ENCODE results near the gene TCF7L2. TPM values are rescaled to one million over a fixed set of nuclear protein-coding genes. Genes with fewer than 3 reads are reported as not detected.

TCF7L2 gene
- total RNA-seq, 1 donor from 2014 or later = 45.0 TPM

DNA sequence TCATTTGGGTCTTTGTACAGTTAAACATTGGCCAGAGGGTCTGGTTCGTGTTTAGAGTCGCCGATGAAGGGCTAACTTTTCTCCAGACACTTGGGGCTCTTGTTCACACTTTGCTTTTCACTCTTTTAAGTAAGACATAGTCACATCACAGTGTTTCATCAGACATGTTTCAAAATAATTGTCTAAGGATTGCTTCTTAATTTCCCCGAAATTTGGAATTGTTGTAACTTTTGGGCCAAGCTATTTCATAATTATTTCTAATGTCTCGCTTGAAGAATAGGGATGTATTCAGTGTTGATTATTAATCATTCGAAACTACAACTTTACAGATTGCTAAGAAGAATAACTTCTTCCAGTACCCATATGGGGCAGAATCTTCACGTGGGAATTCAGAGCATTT, 92.8 kb downstream of the TCF7L2 start:
- DNase-seq (ENCODE audit: low spot score) = no peak

DNA sequence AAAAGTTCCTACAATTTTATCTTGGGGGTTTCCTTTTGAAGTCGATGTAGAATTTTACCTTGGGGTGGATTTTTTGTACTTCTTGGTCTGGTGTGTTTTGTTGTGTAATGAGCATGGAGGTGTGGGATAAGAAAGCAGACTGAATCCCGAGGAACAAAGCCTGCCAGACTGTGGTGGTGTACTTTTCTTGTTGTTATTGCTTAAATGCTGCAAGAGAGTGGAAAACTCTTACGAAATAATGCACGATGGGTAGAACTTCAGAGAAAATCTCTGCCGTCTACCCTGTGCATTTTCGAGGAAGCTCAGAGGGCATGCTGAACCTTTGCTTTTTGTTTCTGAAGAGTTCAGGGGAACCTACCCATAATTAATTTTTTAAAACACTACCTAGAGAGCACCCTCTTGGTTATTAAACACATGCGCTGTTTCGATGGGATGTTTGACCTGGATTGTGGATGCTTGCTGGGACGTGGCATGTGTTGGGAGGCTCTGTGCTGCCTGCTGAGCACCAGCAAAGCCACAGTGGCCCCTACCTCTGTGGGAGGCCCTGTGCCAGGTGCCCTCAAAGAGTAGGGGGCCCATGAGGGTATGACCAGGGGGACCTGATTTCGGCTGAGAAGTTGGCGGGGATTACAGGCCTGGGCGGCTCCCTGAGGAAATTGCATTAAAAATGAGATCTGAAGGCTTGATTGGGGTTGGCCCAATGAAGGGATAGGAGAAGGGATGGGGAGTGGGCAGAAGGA, 94.1 kb downstream of the TCF7L2 start:
- DNase-seq (ENCODE audit: low spot score) = no peak

DNA sequence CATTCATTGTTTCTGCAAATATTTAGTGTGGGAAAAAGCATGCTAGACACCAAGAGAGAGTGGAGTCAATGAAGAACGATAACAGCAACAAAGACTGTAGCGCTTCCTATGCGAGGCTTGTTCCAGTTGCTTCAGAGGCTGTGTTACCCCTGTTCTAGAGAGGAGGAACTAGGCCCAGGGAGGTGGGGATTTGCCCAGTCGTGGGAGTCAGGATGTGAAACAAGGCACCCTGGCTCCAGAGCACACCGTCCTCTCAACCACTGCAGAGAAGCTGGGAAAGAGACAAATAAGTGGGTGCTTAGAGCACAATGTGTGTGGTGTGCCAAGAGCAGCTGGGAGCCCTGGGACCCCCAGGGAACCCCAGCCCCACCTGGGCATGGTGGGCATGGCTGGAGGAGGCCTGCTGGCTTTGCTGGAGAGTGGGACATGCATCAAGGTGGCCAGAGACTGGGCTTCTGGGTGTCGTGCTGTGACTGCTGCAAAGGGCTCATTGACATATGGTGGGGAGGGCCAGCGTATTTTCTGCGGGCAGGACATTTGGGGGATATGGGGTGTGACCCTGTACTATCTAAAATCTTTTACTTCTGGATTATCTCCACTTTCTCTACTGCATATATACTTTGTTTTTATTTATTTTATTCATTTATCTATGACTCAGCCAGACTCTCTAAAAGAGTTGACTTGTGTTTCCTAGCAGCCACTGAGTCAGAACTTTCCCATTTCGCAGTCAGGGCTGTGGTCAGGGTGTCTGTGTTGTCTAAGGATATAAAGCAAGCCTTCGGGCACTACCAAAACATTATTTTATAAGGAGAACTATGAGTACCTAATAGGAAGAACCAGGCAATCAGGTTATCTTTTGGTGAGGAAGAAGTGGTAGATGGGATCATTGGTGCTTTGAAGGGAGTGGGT, 95.4 kb downstream of the TCF7L2 start:
- DNase-seq (ENCODE audit: low spot score) = no peak

DNA sequence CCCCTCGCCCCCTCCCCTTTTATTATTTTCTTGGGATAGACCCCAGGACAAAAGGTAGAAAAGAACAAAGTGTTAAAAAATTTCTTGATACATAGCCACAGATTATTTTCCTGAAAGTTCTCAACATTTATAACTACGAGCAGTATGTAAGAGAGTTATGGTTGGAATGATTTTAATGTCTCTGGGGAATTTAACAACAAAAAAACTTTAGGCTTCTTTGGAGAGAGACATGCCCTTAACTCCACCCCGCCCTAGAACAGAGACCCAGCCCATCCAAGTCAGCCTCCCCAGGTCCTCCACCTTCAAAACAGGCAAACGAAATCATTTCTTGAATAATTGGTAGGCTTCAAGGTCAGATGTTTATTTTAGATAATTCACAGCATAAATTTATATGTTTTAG, 97.1 kb downstream of the TCF7L2 start:
- no peak for DNase-seq (ENCODE audit: low spot score)

DNA sequence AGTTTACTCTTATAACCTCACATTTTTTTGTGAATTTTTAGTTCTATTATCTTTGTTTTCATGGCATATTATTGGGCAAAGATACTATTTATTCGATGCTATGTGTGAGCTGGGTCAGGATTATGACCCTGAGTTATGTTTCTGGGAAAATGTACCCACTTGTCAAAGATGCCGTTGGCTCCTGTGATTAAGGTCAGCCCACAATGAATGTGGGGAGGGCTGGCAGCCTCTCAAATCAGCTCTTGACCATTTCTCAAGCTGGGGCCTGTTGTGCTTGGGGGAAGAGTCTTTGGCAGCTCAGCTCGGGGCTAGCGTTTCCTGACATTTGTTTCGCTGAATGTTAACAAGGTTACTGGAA, 97.5 kb downstream of the TCF7L2 start:
- DNase-seq (ENCODE audit: low spot score) = no peak

DNA sequence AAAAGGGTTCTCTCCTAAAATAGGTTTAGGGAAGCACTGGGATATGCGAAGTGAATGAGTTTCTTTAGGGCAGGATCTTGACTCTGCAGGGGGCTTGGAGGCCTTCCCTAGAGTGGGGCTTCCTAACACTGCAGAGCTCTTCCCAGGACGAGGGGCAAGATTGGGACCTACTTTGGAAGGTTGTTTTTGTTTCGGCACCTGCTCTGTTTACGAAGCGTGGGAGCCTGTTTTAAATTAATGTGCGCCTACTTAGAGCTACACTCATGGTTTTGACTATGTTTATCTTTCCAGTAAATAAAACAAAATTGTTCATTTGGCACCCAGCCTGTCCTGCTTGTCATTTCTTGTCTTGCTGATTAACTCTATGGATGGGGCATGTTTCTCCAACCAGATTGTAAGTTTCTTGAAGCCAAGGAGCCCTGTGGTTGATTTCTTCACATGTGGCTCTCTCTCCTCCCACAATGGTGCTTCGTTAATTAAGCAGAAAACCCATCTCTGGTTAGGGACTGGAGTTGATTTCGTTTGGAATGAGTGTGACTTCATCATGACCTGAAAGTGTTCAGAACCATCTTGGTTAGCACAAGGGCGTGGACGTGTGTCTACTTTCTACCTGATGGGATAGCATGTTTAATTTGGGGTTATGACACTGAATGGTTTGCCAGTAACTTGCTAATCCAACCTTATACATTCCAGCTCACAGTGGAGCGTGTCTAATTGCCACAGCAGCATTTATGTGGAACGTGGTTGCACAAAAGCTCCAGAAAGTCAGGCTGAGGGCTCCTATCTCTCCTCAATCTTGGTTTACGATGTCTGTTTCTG, 98.1 kb downstream of the TCF7L2 start:
- no peak for DNase-seq (ENCODE audit: low spot score)

DNA sequence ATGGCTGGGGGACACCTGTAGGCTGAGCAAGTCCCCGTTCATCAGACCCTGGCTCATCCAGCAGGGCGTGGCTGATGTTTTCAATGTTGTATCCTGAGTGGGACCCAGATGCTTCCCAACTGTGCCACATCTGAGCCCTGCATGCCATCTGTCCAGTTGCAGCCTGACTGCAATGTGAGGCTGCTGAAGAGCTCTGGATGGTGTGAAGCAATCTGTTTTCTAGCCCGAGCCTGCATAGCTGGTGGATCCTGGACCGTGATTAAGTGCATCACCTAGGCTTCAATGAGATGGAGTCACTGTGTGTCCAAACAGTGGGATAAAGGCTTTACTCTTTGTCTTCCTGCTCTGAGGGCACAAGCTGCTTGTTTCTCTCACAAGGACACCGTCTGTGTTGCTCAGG, 99.8 kb downstream of the TCF7L2 start:
- DNase-seq (ENCODE audit: low spot score) = no peak

DNA sequence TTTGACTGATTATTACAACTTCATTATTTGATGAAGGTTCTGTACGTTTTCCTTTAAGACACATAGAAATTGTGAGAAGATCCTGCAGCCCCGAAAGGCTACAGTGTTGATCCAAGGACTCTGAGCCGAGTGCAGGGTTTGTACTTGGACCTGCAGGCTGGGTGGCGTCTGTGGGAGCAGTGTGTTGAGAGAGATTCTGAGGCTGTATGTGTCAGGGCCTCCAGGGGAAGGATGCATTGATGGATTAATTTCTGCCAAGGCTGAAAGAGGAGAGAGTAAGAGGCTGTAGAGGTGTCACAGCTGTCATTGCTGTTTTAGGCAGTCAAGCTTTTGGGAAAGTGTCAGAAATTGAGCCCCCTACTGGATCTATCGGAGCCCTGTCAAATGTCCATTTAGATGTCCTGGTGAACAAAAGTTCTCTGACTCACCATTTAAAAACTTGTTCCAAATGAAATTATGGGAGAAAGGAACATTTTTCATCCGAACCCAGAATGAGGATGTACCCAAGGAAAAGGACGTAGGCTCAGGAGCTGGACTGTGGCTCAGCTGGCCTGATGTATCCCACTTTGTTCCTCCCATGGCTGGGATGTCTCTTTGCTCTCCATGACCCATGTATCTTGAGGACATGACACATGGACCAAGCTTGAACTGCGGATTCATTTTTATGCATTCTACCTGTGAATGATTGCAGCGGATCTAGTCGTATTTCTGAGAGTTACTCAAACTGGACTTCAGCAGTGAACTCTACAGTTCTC, 102.2 kb downstream of the TCF7L2 start:
- no peak for DNase-seq (ENCODE audit: low spot score)

DNA sequence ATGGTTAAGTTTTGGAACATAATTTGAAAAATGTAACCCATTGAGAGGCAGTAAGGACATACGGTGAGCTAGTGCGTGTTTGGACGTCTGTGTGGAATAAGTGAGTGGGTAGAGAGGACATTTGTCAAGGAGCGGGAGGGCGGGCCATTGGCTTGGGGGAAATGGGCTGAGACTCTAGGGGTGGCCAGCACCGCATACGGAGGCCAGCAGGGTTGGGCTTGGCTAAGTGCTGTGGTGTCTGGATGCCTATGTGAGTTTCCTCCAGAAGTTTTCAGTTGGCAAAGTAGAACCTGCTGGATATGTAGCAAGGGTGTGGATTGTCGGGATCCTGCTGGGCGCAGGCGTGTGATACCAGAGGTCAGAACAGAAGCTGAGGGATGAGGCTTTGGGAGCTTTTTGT, 103.0 kb downstream of the TCF7L2 start:
- no peak for DNase-seq (ENCODE audit: low spot score)

DNA sequence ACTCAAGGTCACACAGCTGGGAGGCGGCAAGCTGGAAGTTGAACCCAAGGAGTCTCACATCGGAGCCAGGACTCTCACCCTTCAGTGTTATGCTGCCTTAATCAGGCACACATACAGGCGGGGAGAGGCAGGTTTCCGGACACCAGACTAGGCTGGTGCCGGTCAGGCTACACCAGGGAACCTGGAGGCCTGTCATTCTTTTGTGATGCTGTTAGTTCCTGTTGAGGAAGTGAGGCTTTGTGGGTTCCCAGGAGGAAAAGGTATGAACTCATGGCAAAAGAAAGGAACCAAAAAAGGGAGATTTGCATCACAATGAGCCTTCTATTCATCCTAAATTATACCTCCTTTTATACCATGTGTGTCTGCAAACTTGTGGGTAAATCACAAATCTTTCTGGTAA, 103.8 kb downstream of the TCF7L2 start:
- no peak for DNase-seq (ENCODE audit: low spot score)

DNA sequence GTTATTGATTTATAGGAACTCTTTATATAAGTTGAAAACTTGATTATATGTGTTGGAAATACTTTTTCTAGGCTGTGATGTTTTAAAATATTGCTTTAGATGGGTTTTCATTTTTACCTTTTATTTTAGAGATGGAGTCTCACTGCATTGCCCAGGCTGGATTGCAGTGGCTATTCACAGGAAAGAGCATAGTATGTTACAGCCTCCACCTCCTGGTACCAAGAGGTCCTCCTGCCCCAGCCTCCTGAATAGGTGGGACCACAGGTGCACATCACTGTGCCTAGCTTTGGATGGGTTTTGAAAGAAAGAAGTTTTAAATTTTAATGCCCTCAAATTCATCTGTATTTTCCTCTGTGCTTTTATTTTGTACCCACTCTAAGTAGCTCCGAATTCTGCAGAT, 105.4 kb downstream of the TCF7L2 start:
- DNase-seq (ENCODE audit: low spot score) = no peak

GRCh38 chr10:113056030-113056429, 106.0 kb downstream of the TCF7L2 start:
- DNase-seq (ENCODE audit: low spot score) = peak; percentile 96

GRCh38 chr10:113056441-113057021, 106.5 kb downstream of the TCF7L2 start:
- peak; percentile 96 for DNase-seq (ENCODE audit: low spot score)

GRCh38 chr10:113057948-113058522, 108.0 kb downstream of the TCF7L2 start:
- DNase-seq (ENCODE audit: low spot score) = peak; percentile 57

GRCh38 chr10:113058523-113059370, 108.7 kb downstream of the TCF7L2 start:
- DNase-seq (ENCODE audit: low spot score) = peak; percentile 91

GRCh38 chr10:113059371-113059780, 109.3 kb downstream of the TCF7L2 start:
- peak; percentile 91 for DNase-seq (ENCODE audit: low spot score)

DNA sequence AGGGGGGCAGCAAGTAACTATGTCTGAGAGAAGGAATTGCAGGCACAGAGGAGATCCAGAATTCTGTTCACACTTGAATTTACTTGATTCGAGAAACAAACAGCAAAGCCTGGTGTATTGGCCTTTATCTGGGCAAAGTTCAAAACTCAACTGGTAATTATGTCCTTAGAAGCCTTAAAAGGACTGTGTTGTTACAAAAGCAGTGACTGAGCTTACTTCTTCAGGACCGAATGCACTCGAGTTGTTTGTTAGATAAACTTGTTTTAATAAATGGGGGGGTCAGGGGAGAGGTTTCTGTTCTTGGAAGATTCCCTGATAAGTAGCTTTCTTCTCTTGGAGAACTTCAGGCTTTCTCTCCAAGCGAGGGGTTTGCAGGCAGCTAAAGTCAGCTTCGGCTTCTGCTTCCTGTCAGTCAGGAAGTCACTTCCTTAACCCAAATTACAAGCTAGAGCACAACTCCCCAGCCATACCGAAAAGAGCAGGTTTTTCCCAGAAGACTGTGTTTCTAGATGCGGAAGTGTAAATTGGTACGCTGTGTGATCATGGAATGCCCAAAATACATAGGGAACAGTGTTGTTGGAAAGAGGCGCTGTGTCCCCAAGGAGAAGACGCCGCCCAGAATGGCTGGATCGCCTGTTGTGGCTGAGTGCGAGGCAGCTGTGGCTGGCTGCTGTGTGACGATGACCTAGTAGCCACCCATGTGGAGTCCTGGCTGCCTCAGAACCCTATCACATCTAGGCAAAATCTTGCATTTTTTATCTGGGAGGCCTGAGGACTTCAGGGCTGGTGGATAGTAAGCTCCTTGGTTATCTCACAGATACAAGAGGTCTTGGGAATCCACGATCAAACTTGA, 110.4 kb downstream of the TCF7L2 start:
- peak; percentile 65 for DNase-seq (ENCODE audit: low spot score)

GRCh38 chr10:113061054-113061430, 111.0 kb downstream of the TCF7L2 start:
- no peak for DNase-seq (ENCODE audit: low spot score)

- no peak for DNase-seq (ENCODE audit: low spot score)
Measured at GRCh38 chr10:113061557-113061956, 111.5 kb downstream of the TCF7L2 start.

Data from umbilical cord (tissue), 2 donors.